ENCODE data around the gene SKP1.

- TF ChIP-seq CTCF (conservative IDR thresholded peaks at IDR 0.05; ENCODE audit: low read length) (no peak), EZH2phosphoT487 (IDR thresholded peaks at IDR 0.05; ENCODE audit: borderline replicate concordance) (no peak)
Observed at GRCh38 chr5:134127376-134127861, 49.3 kb downstream of the SKP1 start.

Measured in Loucy (cell line).